CD4-positive, alpha-beta T cell treated with Interleukin-2 at 100 ng/mL for 4 hours (primary cell): ENCODE data around the gene C3AR1.
"Not testable (repeated sequence)": the region's sequence is repeated elsewhere in the genome, so short reads cannot be mapped to it uniquely, and the experiment has no call there.

Source experiments
- DNase-seq: peaks from one replicate; pipeline ENCODE4 v3.0.0-alpha.2; 2020; ENCODE audit warnings: low spot score

C3AR1 gene

GRCh38 chr12:8065991-8066594 is at the start of gene C3AR1:
TSS of gene C3AR1 (minus strand) at chr12:8066359. CDS start at chr12:8060185, 6,174 bp downstream.
- DNase-seq: peak; percentile 79

- DNase-seq: not testable (repeated sequence)
Observed at GRCh38 chr12:8113117-8113516, 47.0 kb upstream of the C3AR1 start.

- peak; percentile 80 for DNase-seq
Observed at GRCh38 chr12:8108808-8109398, 42.7 kb upstream of the C3AR1 start.

GRCh38 chr12:8099235-8099634 is 33.1 kb upstream of the C3AR1 start:
- no peak for DNase-seq

- DNase-seq: no peak
Observed at GRCh38 chr12:8096281-8096915, 30.2 kb upstream of the C3AR1 start.

- DNase-seq: no peak
Observed at GRCh38 chr12:8093291-8093690, 27.1 kb upstream of the C3AR1 start.

GRCh38 chr12:8089716-8090115 is 23.6 kb upstream of the C3AR1 start:
- DNase-seq: no peak

- not testable (repeated sequence) for DNase-seq
Observed at GRCh38 chr12:8089277-8089676, 23.1 kb upstream of the C3AR1 start.

GRCh38 chr12:8088574-8088973 is 22.4 kb upstream of the C3AR1 start:
- DNase-seq: peak; percentile 49

GRCh38 chr12:8087666-8088065 is 21.5 kb upstream of the C3AR1 start:
- DNase-seq: peak; percentile 20

GRCh38 chr12:8084351-8084750 is 18.2 kb upstream of the C3AR1 start:
- not testable (repeated sequence) for DNase-seq

GRCh38 chr12:8082808-8083100 is 16.6 kb upstream of the C3AR1 start:
- no peak for DNase-seq

GRCh38 chr12:8081251-8081920 is 15.2 kb upstream of the C3AR1 start:
- DNase-seq: peak; percentile 35

GRCh38 chr12:8080120-8080519 is 14.0 kb upstream of the C3AR1 start:
- DNase-seq: no peak

GRCh38 chr12:8078916-8079315 is 12.8 kb upstream of the C3AR1 start:
- no peak for DNase-seq

GRCh38 chr12:8078398-8078797 is 12.2 kb upstream of the C3AR1 start:
- peak; percentile 76 for DNase-seq

GRCh38 chr12:8077207-8077606 is 11.0 kb upstream of the C3AR1 start:
- DNase-seq: no peak

- no peak for DNase-seq
Observed at GRCh38 chr12:8076366-8076765, 10.2 kb upstream of the C3AR1 start.

GRCh38 chr12:8075935-8076334 is 9.8 kb upstream of the C3AR1 start:
- DNase-seq: no peak

GRCh38 chr12:8071820-8072219 is 5.7 kb upstream of the C3AR1 start:
- not testable (repeated sequence) for DNase-seq

GRCh38 chr12:8069582-8069981 is 3.4 kb upstream of the C3AR1 start:
- no peak for DNase-seq

- no peak for DNase-seq
Observed at GRCh38 chr12:8064131-8064530, 2.0 kb downstream of the C3AR1 start.

GRCh38 chr12:8058506-8058905 is 7.7 kb downstream of the C3AR1 start:
- DNase-seq: no peak
